NOMO-1 (cell line): ENCODE results near the gene PAIP2.
A peak's percentile ranks its signal among the peaks of the same experiment; 100 is the strongest.
"Not testable (repeated sequence)": the region's sequence is repeated elsewhere in the genome, so short reads cannot be mapped to it uniquely, and the experiment has no call there.

Experiments
- DNase-seq, 2 experiments: peaks; one replicate each; lab custom pipeline; 2025; ENCODE audit not compliant: unreplicated experiment in 2 of 2; lab: John Stamatoyannopoulos, UW

PAIP2 gene

DNA sequence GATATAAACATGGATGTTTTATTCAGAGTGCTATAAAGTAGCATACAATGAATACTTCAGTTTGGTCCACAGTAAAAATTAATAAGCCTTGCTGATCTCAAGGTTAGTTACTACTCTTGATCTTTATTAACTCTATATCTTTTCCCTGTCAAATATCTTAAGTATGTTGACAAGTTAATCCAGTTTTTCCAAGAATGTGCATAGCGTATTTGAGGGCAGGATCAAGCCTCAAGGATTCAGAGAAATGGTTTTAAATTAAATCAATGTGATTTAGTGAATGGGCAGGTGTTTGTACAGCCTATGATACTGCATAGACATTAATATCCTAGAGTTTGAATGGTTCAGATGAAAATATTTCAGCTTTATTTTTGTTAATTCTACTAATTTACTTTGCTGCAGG lies 27.4 kb upstream of the PAIP2 start:
- no peak for DNase-seq

DNA sequence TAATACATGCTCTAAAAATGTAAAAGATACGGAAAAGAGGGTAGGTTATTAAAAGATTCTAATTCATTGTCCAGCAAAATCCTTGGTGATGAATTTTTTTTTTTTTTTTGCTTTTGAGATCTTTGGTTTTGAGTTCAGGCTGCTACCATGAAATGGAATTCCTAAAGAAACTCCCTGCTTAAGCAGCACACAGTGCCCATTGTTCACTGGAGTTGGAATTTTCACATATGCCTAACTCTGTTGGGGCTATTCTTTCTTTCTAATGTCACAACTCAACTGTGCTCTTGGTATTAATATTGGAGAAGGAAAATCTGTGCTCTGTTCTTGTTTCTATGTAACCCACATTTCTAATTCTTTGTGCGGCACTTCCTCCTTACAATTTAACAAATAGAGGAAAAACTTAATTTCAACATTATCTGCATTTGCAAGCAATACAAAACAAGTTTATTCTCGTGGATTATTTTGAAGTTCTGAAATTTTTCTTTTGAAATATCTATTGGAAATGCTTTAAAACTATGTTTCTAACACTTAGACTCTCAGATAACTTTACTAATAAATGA lies 26.5 kb upstream of the PAIP2 start:
- no peak for DNase-seq

DNA sequence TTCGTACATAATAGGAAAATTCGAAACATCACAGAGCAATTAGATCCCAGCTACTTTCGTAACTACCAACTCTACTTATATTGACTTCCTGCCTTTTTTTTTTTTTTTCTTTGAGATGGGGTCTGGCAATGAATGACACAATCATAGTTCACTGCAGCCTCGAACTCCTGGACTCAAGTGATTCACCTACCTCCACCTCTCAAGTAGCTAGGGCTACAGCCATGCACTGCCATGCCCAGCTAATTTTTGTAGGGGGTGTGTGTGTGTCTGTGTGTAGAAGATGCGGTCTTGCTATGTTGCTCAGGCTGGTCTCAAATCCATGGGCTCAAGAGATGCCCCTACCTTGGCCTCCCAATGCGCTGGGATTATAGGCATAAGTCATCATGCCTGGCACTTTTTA lies 5.8 kb upstream of the PAIP2 start:
- DNase-seq: peak in 1 of 2 experiments; percentile 0

DNA sequence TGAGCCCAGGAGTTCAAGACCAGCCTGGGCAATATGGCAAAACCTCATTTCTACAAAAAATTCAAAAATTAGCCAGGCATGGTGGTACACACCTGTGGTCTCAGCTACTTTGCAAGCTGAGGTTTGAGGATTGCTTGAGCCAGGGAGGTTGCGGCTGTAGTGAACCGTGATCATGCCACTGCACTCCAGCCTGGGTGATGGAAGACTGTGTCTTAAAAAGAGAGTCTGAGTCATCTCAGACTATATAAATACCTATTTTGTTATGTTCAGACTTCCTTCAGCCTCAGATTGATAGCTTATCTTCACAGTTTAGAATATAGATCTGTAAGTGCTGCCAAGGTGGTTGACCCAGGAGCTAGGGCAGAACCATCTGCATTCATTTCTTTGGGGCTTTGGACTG lies 1.6 kb upstream of the PAIP2 start:
- no peak for DNase-seq

DNA sequence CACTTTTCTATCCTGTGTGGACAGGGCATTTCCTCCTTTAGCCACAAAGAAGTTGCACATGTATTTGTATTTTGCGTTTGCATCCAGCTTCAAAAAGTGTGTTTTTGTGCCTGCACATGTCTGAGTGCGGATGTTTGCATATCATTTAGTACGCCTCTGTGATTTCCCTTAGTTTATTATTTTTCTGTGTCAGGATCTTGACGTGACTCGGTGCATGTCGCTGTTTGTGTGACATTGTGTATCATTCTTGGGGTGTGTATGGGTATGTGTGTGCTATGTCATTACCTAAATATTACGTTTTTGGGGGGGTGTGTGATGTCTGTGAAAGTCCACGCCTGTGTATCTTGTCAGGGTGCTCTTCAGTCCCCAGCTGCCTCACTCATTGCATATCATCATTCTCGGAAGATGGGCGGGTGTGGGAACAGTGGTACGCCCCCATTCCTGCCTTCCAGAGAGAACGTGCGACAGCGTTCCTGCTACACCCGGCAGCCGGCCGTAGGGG lies 416 bp upstream of the PAIP2 start:
- no peak for DNase-seq

DNA sequence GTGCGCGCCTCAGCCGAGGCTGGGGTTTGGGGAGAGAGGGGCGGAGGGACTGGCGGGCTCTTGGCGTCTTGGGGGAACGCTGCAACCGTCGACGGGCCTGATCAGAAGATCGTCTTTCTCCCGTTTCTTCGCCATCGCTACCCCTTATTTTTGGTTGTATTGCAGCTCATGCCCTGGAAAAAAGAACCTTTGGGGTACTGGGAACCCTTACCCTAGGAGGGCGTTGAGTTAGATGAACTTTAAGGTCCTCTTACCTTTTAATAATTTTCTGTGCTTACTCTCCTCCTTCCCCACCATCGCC lies 719 bp downstream of the PAIP2 start:
- no peak for DNase-seq

DNA sequence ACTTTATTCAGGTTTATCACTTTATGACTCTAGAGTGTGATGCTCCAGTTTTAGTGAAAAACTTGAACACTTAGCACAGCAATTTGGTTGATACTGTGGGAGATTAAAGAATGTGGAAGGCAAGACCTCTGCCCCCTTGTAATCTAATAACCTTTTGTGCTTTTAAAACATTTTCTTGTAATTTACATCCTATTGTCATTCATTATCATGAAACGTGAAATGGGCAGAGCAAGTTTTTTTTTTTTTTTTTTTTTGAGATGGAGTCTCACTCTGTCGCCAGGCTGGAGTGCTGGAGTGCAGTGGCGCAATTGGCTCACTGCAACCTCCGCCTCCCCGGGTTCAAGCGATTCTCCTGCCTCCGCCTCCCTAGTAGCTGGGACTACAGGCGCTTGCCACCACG lies 1.8 kb downstream of the PAIP2 start:
- DNase-seq: no peak

DNA sequence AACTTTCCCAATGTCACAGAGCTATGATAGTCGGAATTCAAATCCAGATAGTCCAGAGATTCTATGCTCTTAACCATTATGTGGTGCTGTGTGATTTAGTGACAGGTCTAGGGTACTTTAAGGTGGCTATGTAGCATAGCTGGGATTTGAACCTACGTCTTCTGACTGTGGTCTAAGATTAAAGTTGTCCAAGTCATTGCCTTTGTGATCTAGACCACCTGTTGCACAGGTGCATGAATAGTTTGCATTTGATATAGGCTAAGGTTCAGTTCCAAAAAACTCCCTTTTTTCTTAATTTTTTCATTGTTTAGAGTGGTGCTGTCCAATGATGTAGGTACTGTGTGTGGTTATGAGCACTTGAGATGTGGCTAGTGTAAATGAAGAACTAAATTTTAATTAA lies 2.5 kb downstream of the PAIP2 start:
- DNase-seq: no peak

DNA sequence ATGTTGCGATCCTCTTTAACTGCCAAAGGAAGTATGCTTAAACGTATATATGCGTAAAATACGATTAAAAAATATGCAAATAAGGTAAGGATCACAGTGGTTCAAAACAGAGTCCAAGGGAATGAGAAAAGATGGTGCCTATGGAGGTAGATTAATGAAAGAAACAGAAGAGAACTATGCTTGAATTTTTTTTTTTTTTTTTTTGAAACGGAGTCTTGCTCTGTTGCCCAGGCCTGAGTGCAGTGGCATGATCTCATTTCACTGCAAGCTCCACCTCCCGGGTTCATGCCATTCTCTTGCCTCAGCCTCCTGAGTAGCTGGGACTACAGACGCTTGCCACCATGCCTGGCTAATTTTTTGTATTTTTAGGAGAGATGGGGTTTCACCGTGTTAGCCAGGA lies 3.8 kb downstream of the PAIP2 start:
- not testable (repeated sequence) for DNase-seq

DNA sequence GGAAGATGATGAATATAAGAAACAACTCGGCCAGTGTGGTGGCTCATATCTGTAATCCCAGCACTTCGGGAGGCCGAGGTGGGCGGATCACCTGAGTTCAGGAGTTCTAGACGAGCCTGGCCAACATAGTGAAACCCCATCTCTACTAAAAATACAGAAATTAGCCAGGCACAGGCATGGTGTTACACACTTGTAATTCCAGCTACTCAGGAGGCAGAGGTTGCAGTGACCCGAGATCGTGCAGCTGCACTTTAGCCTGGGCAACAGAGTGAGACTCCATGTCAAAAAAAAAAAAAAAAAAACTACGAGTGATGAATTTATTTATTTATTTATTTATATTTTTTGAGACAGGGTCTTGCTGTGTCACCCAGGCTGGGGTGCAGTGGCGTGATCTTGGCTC lies 6.2 kb downstream of the PAIP2 start:
- DNase-seq: not testable (repeated sequence)

DNA sequence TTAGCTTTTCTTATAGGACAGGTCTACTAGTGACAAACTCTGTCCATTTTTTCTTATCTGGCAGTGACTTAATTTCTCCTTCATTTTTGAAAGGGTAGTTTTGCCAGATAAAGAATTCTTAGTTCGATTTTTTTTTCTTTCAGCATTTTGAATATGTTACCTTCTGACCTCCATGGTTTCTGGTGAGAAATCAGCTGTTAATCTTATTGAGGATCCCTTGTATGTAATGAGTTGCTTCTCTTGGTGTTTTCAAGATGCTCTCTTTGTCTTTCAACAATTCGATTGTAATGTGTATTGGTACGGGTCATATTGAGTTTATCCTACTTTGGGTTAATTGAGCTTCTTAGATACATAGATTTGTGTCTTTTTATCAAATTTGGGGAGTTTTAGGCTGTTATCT lies 12.5 kb downstream of the PAIP2 start:
- no peak for DNase-seq

DNA sequence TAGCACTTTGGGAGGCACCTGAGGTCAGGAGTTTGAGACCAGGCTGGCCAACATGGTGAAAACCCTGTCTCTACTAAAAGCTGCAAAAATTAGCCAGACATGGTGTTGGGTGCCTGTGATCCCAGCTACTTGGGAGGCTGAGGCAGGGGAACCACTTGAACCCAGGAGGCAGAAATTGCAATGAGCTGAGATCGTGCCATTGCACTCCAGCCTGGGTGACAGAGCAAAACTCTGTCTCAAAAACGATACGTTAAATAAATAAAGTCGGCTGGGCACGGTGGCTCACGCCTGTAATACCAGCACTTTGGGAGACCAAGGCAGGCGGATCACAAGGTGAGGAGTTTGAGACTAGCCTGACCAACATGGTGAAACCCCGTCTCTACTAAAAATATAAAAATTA lies 14.2 kb downstream of the PAIP2 start:
- not testable (repeated sequence) for DNase-seq

DNA sequence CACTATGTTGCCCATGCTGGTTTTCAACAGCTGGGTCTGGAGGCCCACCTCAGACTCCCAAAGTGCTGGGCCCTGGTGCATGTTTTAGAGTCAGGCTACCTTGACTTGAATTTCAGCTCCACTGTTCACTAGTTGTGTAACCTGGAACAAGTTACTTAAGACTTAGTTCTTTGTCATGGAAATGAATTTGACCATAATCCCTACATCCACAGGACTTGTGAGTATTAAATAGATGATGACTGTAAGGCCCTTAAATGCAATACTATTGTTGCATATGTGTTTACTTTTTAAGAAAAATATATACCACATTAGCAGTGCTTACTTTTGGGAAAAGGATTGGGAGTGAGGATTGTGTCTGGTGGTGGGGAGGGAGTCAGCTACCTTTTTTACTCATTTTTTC lies 16.4 kb downstream of the PAIP2 start:
- DNase-seq: no peak

DNA sequence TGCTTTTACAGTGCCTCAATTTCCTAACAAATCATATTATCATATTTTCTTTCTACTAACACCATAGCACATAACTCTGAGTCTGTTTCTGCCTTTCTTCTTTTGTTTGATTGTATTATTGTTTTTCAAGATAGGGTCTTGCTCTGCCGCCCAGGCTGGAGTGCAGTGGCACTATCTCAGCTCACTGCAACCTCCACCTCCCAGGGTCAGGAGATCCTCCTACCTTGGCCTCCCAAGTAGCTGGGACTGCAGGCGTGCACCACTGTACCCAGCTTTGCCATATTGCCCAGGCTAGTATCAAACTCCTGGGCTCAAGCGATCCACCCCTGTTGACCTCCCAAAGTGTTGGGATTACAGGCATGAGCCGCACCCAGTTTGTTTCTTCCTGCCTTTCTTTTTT lies 18.7 kb downstream of the PAIP2 start:
- no peak for DNase-seq

DNA sequence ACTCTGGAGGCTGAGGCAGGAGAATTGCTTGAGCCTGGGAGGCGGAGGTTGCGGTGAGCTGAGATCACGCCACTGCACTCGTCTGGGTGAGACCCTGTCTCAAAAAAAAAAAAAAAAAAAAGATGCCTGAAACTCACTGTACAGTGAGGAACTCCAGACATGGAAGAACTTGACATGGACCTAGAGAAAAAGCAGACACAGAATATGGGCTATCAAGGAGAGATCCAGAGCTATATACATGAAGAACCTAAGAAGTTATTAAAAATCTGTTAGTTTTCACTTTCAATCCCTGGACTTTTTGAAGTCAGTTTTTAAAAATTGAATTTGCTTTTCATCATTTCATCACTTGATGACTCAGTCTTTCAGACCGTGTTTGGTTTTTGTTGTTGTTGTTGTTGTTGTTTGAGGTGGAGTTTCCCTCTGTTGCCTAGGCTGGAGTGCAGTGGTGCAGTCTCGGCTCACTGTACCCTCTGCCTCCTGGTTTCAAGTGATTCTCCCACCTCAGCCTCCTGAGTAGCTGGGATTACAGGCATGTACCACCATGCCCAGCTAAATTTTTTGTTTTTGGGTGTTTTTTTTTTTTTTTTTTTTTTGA lies 20.3 kb downstream of the PAIP2 start:
- DNase-seq: no peak

DNA sequence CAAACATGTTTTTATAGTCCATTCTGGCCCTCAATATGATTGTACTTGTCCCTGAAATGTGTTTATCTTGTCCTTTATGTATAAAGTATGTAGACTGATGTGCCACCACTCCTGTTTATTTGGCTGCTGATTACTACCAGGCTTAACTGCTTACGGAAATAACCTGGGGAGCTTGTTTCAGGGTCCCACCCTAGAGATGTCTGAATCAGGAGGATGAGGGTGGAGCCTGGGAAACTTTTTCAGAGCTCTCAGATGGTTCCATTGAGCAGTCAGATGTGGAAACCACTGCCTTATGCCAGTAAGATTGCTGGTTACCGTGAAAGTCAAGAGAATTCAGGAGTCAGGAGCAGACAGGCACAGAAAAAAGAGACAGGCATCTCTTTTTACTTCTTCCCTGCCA lies 22.3 kb downstream of the PAIP2 start:
- DNase-seq: no peak

DNA sequence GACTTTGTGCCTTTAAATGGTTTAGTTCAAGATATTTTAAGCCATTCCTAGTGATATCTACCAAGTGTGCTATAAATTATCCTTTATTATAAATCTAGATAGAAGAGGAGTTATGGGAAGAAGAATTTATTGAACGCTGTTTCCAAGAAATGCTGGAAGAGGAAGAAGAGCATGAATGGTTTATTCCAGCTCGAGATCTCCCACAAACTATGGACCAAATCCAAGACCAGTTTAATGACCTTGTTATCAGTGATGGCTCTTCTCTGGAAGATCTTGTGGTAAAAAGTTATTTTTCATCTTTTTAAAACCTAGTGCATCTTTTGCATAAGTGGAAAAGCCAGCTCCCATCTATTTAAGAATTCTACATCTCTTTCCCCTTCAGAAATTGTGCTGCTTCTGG lies 22.8 kb downstream of the PAIP2 start:
- no peak for DNase-seq

DNA sequence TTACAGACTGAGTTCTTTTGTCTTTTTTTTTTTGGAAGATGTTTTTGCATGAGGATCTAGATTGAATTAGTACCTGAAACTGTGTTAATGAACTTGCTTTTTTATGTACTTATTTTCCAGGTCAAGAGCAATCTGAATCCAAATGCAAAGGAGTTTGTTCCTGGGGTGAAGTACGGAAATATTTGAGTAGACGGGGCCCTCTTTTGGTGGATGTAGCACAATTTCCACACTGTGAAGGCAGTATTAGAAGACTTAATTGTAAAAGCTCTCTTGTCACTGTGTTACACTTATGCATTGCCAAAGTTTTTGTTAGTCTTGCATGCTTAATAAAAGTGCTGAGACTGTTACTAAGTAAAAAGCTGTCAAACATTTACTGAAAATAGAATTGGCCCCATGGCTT lies 27.0 kb downstream of the PAIP2 start:
- DNase-seq: no peak

DNA sequence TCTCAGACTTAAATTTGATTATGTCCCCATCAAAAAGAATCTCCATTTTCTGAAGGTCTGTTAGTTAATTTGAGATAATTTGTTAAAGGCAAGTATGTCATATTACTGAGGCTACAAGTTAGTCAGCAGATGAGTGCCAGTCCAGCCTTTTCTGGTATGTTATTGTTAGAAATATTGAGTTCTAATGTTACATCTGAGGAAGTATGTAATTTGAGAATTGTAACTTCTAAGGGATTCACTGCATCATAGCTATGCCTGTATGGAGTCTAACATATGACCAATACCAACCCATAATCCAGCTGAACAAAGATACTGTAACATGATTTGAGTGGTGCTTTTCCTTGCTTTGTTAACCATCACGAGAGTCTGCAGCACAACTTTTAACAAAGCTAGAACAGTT lies 27.5 kb downstream of the PAIP2 start:
- DNase-seq: no peak

DNA sequence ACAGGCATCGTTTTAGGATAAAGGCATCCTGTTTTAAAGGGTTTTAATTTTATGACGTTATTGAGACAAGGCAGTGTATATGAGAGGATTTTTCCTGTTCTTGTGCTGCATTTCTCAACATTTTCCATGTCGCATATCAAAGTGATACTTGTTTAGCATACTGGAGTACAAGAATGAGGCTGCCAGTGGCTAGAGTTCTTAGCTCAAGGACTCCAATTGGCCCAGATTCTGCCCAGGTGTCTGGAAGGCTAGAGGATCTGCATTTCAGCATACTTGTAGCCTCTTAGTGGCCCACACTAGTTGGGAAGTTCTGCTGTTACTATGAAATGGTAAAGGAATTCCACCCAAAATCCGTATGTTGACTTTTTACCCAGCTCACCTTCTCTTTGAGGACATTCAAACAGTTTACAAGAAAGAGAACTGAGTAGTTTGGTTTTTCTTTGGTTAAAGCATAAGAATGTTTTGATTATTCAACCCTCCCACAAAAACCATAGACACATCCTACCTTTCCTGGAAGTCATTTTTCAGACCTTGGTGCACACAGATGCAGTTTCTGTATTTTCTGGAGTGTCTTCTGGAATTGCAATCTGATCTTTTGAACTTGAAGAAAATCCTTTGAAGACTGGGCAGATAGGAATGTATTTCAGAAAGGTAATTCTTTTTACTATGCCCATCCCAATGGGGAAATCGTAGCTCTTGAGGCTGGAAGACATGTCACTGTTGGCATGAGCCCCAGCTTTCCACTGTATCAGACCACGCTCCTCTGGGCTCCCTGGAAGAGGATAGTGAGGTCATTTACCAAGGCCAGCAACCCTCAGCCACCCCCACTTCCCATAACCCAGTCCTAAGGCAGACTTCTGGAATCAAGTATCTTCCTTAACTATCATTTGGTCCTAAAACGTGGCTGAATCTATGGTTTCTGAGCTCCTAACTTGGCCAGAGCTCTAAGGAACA lies 30.1 kb downstream of the PAIP2 start:
- no peak for DNase-seq

DNA sequence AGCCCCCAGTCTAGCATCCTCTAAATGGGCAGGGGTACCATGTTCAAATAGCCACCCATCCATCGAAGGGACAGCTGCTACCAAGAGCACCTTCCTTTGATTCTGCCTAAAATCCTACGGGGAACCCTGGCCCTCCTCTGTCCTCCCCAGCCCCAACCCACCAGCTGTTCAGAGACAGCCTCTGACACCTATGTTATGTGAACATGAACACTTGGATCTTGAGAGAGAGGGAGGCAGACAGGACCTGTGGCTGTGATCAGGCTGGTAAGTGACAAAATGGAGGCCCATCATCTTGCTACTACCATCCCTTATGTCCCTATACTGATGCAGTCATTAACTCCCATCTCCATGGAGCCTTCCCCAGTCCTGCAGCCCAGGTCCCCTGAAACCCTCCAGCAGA lies 33.3 kb downstream of the PAIP2 start:
- no peak for DNase-seq

DNA sequence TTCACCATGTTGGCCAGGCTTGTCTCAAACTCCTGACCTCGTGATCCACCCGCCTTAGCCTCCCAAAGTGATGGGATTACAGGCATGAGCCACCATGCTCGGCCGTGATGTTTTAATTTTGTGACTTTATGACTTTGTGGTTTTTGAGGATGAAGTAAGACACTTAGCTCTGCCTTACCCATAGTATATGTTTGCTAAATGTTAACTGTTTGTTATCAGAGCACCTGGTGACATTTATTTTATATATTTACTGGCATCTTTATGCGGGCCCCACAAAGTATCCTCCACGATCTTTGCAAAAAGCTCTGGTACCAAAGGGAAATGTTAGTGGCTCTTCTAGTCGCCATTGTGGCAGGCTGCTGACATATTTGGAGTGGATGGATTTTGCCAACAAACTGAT lies 34.7 kb downstream of the PAIP2 start:
- no peak for DNase-seq
